ENCODE results near the gene KLK11.

Gene KLK11

GRCh38 chr19:51064534-51065220, 38.3 kb upstream of the KLK11 start, which contains the start of gene KLK13:
Gene KLK13, minus strand, starts transcription at chr19:51065092. Its CDS starts 25 bp downstream, at chr19:51065067.
- TF ChIP-seq CTCF (IDR thresholded peaks at IDR 0.05; ENCODE audit: low read depth, low read length), result no peak
- no peak within 1 kb of the TSS for H3K4me3 ChIP-seq (ENCODE audit: low read depth, low read length)

GRCh38 chr19:51063664-51064063, 37.2 kb upstream of the KLK11 start:
- no peak for TF ChIP-seq CTCF (IDR thresholded peaks at IDR 0.05; ENCODE audit: low read depth, low read length)
- no peak overlapping the region for H3K4me3 ChIP-seq (ENCODE audit: low read depth, low read length)

- no peak for TF ChIP-seq CTCF (IDR thresholded peaks at IDR 0.05; ENCODE audit: low read depth, low read length)
These were observed 34.6 kb upstream of the KLK11 start for GRCh38 chr19:51060973-51061372.

GRCh38 chr19:51060336-51060735, 33.9 kb upstream of the KLK11 start:
- TF ChIP-seq CTCF (IDR thresholded peaks at IDR 0.05; ENCODE audit: low read depth, low read length), result no peak
- H3K4me3 ChIP-seq (ENCODE audit: low read depth, low read length), result no peak overlapping the region

More at GRCh38 chr19:51060973-51061372, 34.6 kb upstream of the KLK11 start:
- no peak overlapping the region for H3K4me3 ChIP-seq (ENCODE audit: low read depth, low read length)

GRCh38 chr19:51059715-51060114, 33.3 kb upstream of the KLK11 start:
- H3K4me3 ChIP-seq (ENCODE audit: low read depth, low read length), result no peak overlapping the region
- TF ChIP-seq CTCF (IDR thresholded peaks at IDR 0.05; ENCODE audit: low read depth, low read length), result no peak

GRCh38 chr19:51055866-51056265, 29.4 kb upstream of the KLK11 start:
- TF ChIP-seq CTCF (IDR thresholded peaks at IDR 0.05; ENCODE audit: low read depth, low read length), result no peak
- no peak overlapping the region for H3K4me3 ChIP-seq (ENCODE audit: low read depth, low read length)

- TF ChIP-seq CTCF (IDR thresholded peaks at IDR 0.05; ENCODE audit: low read depth, low read length), result no peak
- H3K4me3 ChIP-seq (ENCODE audit: low read depth, low read length), result no peak overlapping the region
These were observed 20.6 kb upstream of the KLK11 start for GRCh38 chr19:51047031-51047335.
